Activated gamma-delta T cell (primary cell): ENCODE measurements around the gene RNF130.
"Not testable (repeated sequence)": the region's sequence is repeated elsewhere in the genome, so short reads cannot be mapped to it uniquely, and the experiment has no call there.

Experiments used
- DNase-seq: peaks from one replicate; lab custom pipeline; 2025; lab: John Stamatoyannopoulos, UW

The RNF130 gene

DNA sequence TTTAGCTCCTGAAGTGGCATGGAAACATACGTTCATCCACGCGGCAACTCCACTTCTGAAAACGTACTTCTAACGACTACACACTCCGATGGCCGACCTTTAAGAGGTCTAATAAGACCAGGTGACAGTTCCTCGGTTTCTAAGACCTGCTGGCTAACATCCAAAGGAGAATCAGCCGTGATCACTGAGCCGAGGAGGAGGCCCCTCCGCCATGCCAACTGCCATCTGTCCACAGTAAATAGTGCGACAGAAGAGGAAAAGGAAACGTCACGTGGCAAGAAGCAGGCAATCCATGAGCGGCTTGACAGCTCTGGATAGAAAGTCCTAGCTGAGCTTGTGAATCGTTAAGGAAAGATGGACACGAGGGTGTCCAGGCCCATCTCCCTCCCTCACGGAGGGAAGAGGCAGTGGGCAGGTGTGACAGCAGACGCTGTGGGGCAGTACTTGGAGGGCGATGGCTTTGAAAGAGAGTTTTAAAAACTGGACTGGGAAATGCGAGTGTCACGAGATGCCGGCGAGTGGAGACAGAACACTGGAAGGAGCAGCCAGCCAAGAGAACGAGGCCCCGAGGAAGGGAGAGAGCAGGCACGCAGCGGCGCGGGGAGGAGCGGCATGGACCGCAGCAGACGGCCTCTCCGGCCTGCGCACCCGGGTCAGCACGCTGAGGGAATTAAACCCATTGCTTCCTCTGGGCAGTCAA is 97.2 kb downstream of the RNF130 start:
- DNase-seq, result no peak

DNA sequence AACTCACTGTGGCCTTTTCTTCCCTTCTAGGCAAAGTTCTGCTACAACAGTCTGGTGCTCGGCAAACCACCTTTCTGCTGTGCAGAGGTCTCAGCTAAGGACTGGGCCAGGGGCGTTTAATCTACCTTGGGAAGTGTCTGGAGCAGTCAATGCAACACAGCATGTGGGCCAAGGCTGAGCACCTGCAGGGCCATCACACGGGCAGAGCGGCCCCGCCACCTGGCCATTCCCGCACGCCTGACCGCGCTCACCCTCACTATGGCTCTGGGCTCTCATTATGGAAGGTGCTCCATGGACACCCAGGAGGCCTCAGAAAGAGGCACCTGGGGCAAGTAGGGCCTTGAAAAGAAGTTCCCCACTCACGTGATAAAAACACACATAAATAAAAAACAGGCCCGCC is 98.2 kb downstream of the RNF130 start:
- DNase-seq, result no peak

GRCh38 chr5:179969110-179969509 is 102.4 kb downstream of the RNF130 start:
- no peak for DNase-seq

DNA sequence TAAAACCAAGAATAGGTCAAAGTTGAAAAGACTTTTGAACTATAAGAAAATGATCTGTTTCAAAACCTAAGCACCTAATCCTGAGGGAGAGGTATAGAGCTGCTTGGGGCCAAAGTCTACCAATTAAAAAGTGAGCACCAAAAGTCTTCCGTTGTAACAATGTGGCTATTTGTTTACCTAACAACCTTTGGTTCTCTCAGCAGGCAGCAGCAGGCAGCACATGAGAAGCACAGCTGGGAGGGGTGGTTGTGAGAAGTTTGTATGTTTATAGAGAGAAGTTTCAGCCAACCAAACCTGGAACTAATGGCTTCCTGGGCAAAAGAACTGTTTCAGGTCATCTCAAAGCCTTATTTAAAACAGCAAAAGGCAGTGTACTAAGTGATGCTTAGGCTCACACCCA is 104.1 kb downstream of the RNF130 start:
- no peak for DNase-seq

GRCh38 chr5:179964015-179964414 is 107.5 kb downstream of the RNF130 start:
- no peak for DNase-seq

DNA sequence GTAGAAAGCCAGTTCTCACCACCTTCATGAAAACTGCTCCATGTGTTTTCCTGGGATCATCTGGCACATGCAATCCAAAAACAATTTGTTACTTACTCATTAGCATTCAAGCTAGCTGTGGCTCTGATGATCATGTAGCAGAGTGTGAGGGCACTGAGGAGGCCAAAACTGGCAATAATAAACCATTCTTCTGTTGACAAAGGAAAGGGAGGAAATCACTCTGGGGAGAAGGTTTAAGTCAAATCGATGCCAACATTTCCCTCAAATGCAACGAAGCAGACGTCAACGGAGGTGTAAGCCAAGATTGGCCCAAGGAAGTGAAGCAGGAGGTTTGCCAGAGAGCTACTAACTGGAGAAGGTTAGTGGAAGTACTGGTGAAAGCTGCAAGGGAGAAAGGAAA is 108.2 kb downstream of the RNF130 start:
- no peak for DNase-seq

DNA sequence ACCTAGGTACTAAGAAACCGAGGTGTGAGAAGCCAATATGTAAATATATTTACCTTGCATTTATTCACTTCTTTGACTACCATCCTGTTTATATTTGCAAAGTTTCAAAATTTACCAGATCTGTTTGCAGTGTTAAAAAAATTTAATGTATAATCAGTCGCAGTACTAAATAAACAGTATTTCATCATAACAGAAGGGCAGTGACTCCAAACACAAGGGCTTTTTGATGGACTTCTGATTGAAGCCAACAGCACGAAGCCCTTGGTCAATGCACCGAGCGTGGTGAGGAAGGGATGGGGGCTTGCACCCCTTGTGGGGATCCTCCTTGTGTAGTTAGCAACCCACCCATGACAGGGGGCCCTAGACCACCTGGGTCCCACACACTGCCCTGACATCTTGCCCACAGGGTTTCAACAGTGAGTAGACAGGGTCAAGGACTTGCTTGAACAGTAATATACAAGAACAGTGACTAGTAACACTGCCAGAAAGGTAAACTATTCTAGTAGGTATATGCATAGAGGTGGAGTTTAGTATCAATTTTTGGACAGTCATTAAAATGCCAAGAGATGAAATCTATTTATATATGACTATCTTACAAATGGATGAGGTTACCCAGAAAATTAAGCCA is 111.2 kb downstream of the RNF130 start:
- DNase-seq, result no peak

- DNase-seq, result no peak
These were observed 111.9 kb downstream of the RNF130 start for GRCh38 chr5:179959641-179960040.

- DNase-seq, result not testable (repeated sequence)
These were observed 112.4 kb downstream of the RNF130 start for GRCh38 chr5:179959118-179959517.

GRCh38 chr5:179955630-179956029 is 115.9 kb downstream of the RNF130 start:
- no peak for DNase-seq

GRCh38 chr5:179955062-179955461 is 116.5 kb downstream of the RNF130 start:
- DNase-seq, result no peak

GRCh38 chr5:179954434-179954833 is 117.1 kb downstream of the RNF130 start:
- no peak for DNase-seq

DNA sequence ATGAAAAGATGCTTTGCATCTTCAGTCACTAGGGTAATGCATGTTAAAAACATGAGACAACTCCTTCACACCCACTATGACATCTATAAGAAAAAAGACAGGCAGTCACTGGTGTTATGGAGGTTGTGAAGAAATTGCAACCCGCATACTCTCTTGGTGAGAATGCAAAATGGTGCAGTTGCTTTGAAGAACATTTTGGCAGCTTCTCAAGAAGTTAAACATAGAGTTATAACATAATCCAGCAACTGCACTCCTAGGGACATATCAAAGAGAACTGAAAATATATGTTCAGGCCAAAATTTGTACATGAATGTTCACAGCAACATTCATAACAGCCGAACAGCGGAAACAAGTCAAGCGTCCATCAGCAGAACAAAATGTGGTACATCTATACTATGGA is 117.6 kb downstream of the RNF130 start:
- DNase-seq, result no peak

DNA sequence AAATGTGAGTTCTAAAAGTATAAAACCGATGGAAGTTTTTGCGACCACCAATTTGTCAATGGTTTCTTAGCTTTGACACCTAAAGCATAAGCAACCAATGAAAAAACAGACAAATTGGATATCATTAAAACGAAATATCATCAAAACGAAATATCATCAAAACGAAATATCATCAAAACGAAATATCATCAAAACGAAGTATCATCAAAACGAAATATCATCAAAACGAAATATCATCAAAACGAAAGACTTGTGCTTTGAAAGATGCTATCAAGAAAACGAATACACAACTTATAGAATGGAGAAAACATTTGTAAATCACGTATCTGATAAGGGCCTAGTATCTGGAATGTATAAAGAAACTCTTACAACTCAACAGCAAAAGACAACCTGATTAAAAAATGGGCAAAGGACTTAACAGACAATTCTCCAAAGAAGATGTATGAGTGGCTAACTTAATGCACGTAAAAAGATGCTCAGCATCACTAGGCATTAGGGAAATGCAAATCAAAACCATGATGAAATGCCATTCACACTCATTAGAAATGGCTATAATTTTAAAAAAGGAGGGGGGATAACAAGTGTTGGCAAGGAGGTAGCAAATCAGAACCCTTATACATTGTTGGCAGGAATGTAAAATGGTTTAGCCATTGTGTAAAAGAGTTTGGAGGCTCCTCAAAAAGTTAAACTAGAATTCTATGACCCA is 134.4 kb downstream of the RNF130 start:
- no peak for DNase-seq

DNA sequence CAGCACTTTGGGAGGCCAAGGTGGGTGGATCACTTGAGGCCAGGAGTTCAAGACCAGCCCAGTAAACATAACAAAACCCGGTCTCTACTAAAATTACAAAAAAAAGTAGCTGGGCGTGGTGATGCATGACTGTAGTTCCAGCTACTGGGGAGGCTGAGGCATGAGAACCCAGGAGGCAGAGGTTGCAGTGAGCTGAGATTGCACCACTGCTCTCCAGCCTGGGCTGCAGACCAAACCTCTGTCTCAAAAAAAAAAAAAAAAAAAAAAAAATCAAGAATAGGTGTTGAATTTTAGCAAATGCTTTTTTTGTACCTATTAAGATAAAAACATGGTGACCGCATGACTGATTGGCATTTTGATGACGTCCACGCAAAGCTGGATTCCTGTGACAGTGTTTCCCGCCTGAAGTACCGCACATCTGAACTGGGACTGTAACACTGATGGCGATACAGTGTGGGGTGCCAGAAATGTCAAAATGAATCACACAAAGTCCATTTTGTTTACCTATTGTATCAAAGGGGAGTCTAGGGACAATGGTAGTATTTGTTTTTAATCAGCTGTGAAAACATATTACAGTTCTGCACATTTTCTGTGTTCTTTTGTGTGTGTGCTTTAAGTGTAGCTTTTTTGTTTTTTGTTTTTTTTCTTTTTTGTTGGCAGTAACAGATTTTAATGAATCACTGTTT is 140.6 kb downstream of the RNF130 start:
- no peak for DNase-seq

- DNase-seq, result no peak
These were observed 143.7 kb downstream of the RNF130 start for GRCh38 chr5:179927824-179928223.

DNA sequence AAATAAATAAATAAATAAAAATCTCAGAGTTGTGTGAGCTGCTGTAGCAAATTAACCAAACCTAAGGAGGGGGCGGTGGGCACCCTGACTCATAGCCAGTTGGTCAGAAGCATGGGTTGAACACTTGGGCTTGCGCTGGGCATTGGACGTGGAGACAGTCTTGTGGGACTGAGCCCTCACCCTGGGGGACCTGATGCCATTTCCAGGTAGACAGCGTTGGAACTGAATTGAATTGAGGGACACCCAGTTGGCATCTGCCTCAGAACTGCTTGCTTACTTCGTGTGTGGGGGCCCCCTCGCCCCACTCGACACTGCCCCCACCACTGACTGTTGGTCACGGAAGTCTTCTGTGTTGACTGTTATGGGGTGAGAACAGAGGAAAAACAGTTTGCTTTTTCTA is 144.9 kb downstream of the RNF130 start:
- no peak for DNase-seq

DNA sequence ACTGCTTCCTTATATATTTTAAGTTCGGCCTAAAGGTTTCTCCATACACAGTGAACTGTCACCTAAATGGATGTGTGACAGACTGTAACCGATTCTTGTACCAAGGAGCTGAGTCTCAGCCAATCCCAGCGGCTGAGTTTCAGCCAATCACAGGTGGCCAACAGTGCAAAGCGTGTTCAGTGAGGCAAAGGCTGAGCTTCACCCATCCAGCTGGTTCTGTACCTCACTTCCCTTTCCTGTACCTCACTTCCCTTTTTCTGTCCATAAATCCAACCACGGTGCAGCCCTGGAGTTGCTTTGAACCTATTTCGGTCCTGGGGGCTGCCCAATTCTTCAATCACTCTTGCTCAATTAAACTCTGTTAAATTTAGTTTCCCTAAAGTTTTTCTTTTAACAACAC is 148.1 kb downstream of the RNF130 start:
- no peak for DNase-seq

DNA sequence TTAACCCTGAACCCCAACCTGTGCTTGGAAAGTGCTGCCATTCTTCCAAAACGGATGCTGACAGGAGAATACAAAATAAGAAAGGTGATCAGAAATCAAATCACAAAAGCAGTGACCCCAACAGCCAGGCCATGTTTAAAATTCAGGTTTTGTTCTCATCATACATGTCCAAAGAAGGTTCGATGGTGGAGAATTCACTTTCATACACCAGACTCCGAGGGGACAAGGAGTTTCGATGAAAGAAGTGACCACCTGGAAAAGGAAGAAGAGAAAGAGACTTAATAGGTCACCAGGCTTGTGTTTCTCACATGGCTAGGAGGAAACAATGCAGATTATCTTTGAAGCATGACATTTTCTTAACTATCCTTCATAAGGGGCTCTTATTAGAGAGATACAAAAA is 151.4 kb downstream of the RNF130 start:
- no peak for DNase-seq

DNA sequence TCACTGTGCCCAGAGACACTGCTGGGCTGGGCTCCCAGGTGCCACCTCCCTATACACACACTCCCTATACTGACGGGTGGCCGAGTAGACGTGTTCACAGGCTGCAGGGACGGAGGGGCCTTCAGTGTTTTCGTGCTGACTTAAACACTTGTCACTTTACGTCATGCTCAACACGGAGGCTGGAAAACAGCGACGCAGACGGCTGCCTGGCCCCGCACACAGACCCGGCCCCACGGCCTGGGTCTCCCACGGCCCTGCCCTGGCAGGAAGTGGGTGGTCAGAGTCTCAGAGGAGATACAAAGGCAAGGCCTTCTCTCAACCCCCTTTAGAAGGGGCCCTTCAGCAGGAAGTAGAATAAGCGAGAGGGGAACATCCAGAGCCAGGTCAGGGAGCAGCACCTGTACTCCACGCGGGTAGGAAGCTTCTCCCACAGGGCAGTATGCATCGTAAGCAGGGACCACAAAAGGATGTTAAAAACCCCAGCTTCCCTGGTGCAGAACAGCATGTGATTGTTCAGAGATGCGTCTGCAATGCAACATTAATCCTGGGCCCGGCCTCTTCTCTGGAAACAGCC is 152.0 kb downstream of the RNF130 start:
- DNase-seq, result no peak

DNA sequence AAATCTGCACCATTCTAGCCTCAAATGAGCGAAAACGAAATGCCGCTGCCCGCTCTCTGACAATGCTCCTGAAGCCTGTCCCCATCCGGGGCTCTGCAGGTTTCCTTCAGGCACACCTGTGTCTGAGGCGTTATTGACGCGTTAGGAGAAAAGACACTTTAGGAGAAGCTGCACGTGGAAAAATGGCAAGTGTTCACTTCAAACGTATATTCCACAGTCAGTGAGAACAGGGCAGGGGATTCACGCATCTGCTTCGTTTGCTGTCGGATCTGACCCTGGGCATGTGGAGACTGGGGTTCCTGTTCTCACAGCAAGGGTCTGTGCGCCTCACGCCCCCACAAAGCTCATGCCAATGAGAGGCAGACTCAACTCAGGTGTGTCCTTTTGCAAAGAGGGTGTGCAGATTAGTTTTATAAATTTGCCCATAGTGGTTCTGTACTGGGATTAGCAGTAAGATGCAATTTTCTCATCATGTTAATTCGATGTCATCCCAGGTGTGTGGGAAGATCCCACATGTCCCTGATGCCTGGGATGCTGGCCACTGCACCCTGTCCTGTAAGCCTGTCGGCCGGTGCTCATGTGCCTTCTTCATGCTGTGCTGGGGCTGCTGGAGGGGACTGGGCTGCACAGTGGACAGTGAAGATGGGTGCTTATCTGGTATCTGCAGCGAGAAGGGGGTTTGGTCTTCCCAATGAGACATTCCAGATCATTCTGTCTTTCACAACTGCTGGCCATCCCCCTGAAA is 152.6 kb downstream of the RNF130 start:
- no peak for DNase-seq

DNA sequence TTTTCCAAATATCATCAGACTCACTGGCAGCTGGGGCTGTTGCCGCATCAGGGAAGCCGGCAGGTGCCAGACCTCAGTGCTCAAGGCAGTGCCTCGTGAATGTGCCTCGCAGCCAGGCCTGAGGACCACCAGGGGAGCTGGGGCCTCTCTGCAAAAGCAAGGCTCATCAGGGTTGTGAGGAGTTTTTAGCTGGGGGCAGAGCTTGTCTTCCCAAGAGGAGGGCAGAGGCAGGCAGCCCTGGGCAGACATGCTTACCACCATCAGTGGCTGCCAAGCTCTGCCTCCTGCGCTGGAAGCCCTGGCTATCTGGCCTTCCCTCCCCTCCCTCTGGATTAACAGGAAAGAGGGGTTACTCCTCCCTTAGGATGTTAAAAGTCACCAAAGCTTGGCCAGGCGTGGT is 155.0 kb downstream of the RNF130 start:
- no peak for DNase-seq
